ENCODE results near the gene ITPK1. TPM values are rescaled to one million over a fixed set of nuclear protein-coding genes. Genes with fewer than 3 reads are reported as not detected.

ITPK1 gene
- total RNA-seq, 1 experiment from 2014 or later = 38.5 TPM

GRCh38 chr14:92917956-92918355 lies 197.8 kb downstream of the ITPK1 start:
- H3K27me3 ChIP-seq (replicated peaks; ENCODE audit: insufficient read depth, low read depth, low read length, poor library complexity) = peaks cover 13% of the 10 kb centered on the region
- peaks cover 3% of the 10 kb centered on the region for H3K4me1 ChIP-seq (ENCODE audit: insufficient read depth, low read length, poor library complexity, severe bottlenecking)
- no peak overlapping the region for H3K4me3 ChIP-seq (ENCODE audit: low read depth, low read length, poor library complexity, severe bottlenecking)
- CTCF ChIA-PET = no interaction called here
- intact Hi-C loops (cut with micrococcal nuclease; ENCODE audit: unreplicated experiment) = no loop called here
- POLR2A ChIA-PET (ENCODE audit: low non-redundant PET) = no interaction called here
- H3K9me3 ChIP-seq (ENCODE audit: low read depth, low read length, poor library complexity, severe bottlenecking) = no peaks in the 10 kb centered on the region
- H3K27ac ChIP-seq (ENCODE audit: low read depth, low read length, poor library complexity, severe bottlenecking) = no peak overlapping the region
- TF ChIP-seq CTCF (conservative IDR thresholded peaks at IDR 0.05; ENCODE audit: low read depth, low read length) = no peak
- no peak for TF ChIP-seq EZH2 (IDR thresholded peaks at IDR 0.05; ENCODE audit: borderline replicate concordance, low read depth, low read length, poor library complexity, severe bottlenecking)
- no peak for DNase-seq (ENCODE audit: low spot score)
- no TSS peak for BruUV-seq (replicated peaks)
- no peaks in the 10 kb centered on the region for H3K36me3 ChIP-seq (ENCODE audit: insufficient read depth, low read length, poor library complexity, severe bottlenecking)

GRCh38 chr14:92917041-92917940 lies 198.4 kb downstream of the ITPK1 start:
- H3K27ac ChIP-seq (ENCODE audit: low read depth, low read length, poor library complexity, severe bottlenecking) = no peak overlapping the region
- H3K4me1 ChIP-seq (ENCODE audit: insufficient read depth, low read length, poor library complexity, severe bottlenecking) = no peaks in the 10 kb centered on the region
- H3K9me3 ChIP-seq (ENCODE audit: low read depth, low read length, poor library complexity, severe bottlenecking) = no peaks in the 10 kb centered on the region
- H3K27me3 ChIP-seq (replicated peaks; ENCODE audit: insufficient read depth, low read depth, low read length, poor library complexity) = peaks cover 7% of the 10 kb centered on the region
- H3K4me3 ChIP-seq (ENCODE audit: low read depth, low read length, poor library complexity, severe bottlenecking) = no peak overlapping the region
- ChIA-PET CTCF (no interaction called here), POLR2A (ENCODE audit: low non-redundant PET) (no interaction called here)
- intact Hi-C loops (cut with micrococcal nuclease; ENCODE audit: unreplicated experiment) = no loop called here
- no peak for DNase-seq (ENCODE audit: low spot score)
- H3K36me3 ChIP-seq (ENCODE audit: insufficient read depth, low read length, poor library complexity, severe bottlenecking) = no peaks in the 10 kb centered on the region
- no TSS peak for BruUV-seq (replicated peaks)
- TF ChIP-seq CTCF (conservative IDR thresholded peaks at IDR 0.05; ENCODE audit: low read depth, low read length) (no peak), EZH2 (IDR thresholded peaks at IDR 0.05; ENCODE audit: borderline replicate concordance, low read depth, low read length, poor library complexity, severe bottlenecking) (no peak)

- CTCF ChIA-PET = no interaction called here
- TF ChIP-seq CTCF (conservative IDR thresholded peaks at IDR 0.05; ENCODE audit: low read depth, low read length) (no peak), EZH2 (IDR thresholded peaks at IDR 0.05; ENCODE audit: borderline replicate concordance, low read depth, low read length, poor library complexity, severe bottlenecking) (no peak)
Observed at GRCh38 chr14:92916201-92916600, 199.5 kb downstream of the ITPK1 start.

More at GRCh38 chr14:92916201-92916600, 199.5 kb downstream of the ITPK1 start:
- H3K4me3 ChIP-seq (ENCODE audit: low read depth, low read length, poor library complexity, severe bottlenecking) = no peak overlapping the region
- H3K27ac ChIP-seq (ENCODE audit: low read depth, low read length, poor library complexity, severe bottlenecking) = no peak overlapping the region
- intact Hi-C loops (cut with micrococcal nuclease; ENCODE audit: unreplicated experiment) = no loop called here
- no peaks in the 10 kb centered on the region for H3K4me1 ChIP-seq (ENCODE audit: insufficient read depth, low read length, poor library complexity, severe bottlenecking)
- H3K36me3 ChIP-seq (ENCODE audit: insufficient read depth, low read length, poor library complexity, severe bottlenecking) = no peaks in the 10 kb centered on the region
- DNase-seq (ENCODE audit: low spot score) = no peak
- H3K9me3 ChIP-seq (ENCODE audit: low read depth, low read length, poor library complexity, severe bottlenecking) = no peaks in the 10 kb centered on the region
- H3K27me3 ChIP-seq (replicated peaks; ENCODE audit: insufficient read depth, low read depth, low read length, poor library complexity) = no peaks in the 10 kb centered on the region
- POLR2A ChIA-PET (ENCODE audit: low non-redundant PET) = interaction anchor here (0.6 kb wide), 1 partner anchor 270 kb away, joined by 3 read pairs; no protein-coding TSS in a partner anchor
- no TSS peak for BruUV-seq (replicated peaks)

Data from A673 (cell line).